A204.1 (cell line): Measurements from ENCODE around the gene INHA.

Experiments used
- FAIRE-seq: peaks from 2 replicates; lab custom pipeline; 2012; peaks lifted over from hg19 to GRCh38; lab: Jason Lieb, UNC

INHA gene

GRCh38 chr2:219540784-219541504, 31.2 kb upstream of the INHA start:
- FAIRE-seq = no peak

- no peak for FAIRE-seq
Observed at GRCh38 chr2:219541611-219542180, 30.4 kb upstream of the INHA start.

GRCh38 chr2:219542931-219543595, 29.0 kb upstream of the INHA start:
- FAIRE-seq = no peak

GRCh38 chr2:219543596-219544358, 28.3 kb upstream of the INHA start, which contains the start of the genes CHPF and TMEM198:
CHPF (minus strand) TSS chr2:219543809; CDS start chr2:219543538, 271 bp downstream.
TMEM198 (plus strand) TSS chr2:219544028; CDS start chr2:219544728, 700 bp downstream.
- FAIRE-seq = peak; percentile 96

- FAIRE-seq = no peak
Observed at GRCh38 chr2:219544567-219544966, 27.5 kb upstream of the INHA start.

GRCh38 chr2:219545295-219545942, 26.7 kb upstream of the INHA start:
- no peak for FAIRE-seq

- no peak for FAIRE-seq
Observed at GRCh38 chr2:219545943-219546352, 26.2 kb upstream of the INHA start.

- FAIRE-seq = no peak
Observed at GRCh38 chr2:219547621-219548020, 24.5 kb upstream of the INHA start.

GRCh38 chr2:219548990-219549389, 23.1 kb upstream of the INHA start:
- no peak for FAIRE-seq

GRCh38 chr2:219549619-219550018, 22.5 kb upstream of the INHA start:
- no peak for FAIRE-seq

GRCh38 chr2:219551441-219552381, 20.4 kb upstream of the INHA start:
- FAIRE-seq = no peak

GRCh38 chr2:219552382-219553167, 19.5 kb upstream of the INHA start:
- FAIRE-seq = no peak

GRCh38 chr2:219553168-219553417, 19.0 kb upstream of the INHA start:
- no peak for FAIRE-seq

GRCh38 chr2:219553463-219553963, 18.6 kb upstream of the INHA start:
- no peak for FAIRE-seq

- no peak for FAIRE-seq
Observed at GRCh38 chr2:219554350-219554749, 17.8 kb upstream of the INHA start.

GRCh38 chr2:219555956-219556355, 16.2 kb upstream of the INHA start:
- no peak for FAIRE-seq

GRCh38 chr2:219556413-219556812, 15.7 kb upstream of the INHA start:
- no peak for FAIRE-seq

- FAIRE-seq = no peak
Observed at GRCh38 chr2:219557320-219557719, 14.8 kb upstream of the INHA start.

GRCh38 chr2:219557791-219558785, 14.0 kb upstream of the INHA start:
- no peak for FAIRE-seq
